HFFc6 (cell line): ENCODE results near the gene PNMA6F. TPM values are rescaled to one million over a fixed set of nuclear protein-coding genes. Genes with fewer than 3 reads are reported as not detected.

Experiments
- total RNA-seq, 6 experiments: library from RNA; stranded (reverse); fragmentation: NEBNext Ultra II Directional; extraction: Animal tissue kit (Norgen Biotek cat#: 25700); gene quantifications; 2 replicates in 1 of 6; 3 replicates in 5 of 6; pipeline ENCODE4 v1.2.3, GENCODE V29; 2021

The PNMA6F gene
- total RNA-seq, 6 experiments from 2014 or later: not detected

Other genes starting within 250 kb of the PNMA6F start
- under 1 TPM in 3 of 6 experiments, not detected in 3; 0.08 to 0.36 (median 0.09) TPM for gene PNMA6A, start 249.3 kb downstream of the PNMA6F start, total RNA-seq
- not detected for gene MAGEA1, start 142.5 kb downstream of the PNMA6F start, total RNA-seq
- 10 to 100 TPM; 10.5 to 14.2 (median 12.5) TPM for gene ZNF275, start 12.4 kb upstream of the PNMA6F start, total RNA-seq
- not detected for gene PNMA6E, start 79.6 kb upstream of the PNMA6F start, total RNA-seq
- gene ZFP92, start 89.7 kb upstream of the PNMA6F start, total RNA-seq: under 1 TPM; 0.03 to 0.38 (median 0.06) TPM
- under 1 TPM; 0.33 to 0.99 (median 0.69) TPM for gene TREX2, start 124.3 kb upstream of the PNMA6F start, total RNA-seq
- 10 to 100 TPM; 20.3 to 32.0 (median 28.2) TPM for gene HAUS7, start 148.8 kb upstream of the PNMA6F start, total RNA-seq
- gene BGN, start 173.2 kb upstream of the PNMA6F start, total RNA-seq: 100 to 1,000 TPM; 324 to 382 (median 367) TPM
- not detected for gene ATP2B3, start 195.9 kb upstream of the PNMA6F start, total RNA-seq